GM12891 (cell line): ENCODE measurements around the gene RGS3.

Source experiments
- DNase-seq: peaks from one replicate; pipeline ENCODE4 v3.0.0; 2011; ENCODE audit warnings: low spot score; ENCODE audit not compliant: insufficient read length
- FAIRE-seq: peaks from 2 replicates; lab custom pipeline; 2011; peaks lifted over from hg19 to GRCh38; lab: Jason Lieb, UNC
- PAX5 ChIP-seq: IDR thresholded peaks from 2 replicates; pipeline ENCODE4 v1.6.1; 2011; ENCODE audit warnings: low read length, moderate library complexity, mild to moderate bottlenecking; ENCODE audit not compliant: insufficient read depth, severe bottlenecking
- POLR2A ChIP-seq: IDR thresholded peaks from 2 replicates; pipeline ENCODE4 v1.6.1; 2011; ENCODE audit warnings: low read depth, low read length, control low read depth
- POLR2AphosphoS5 ChIP-seq: IDR thresholded peaks from 2 replicates; pipeline ENCODE4 v1.6.1; 2011; ENCODE audit warnings: low read depth, low read length, control low read depth
- POU2F2 ChIP-seq: IDR thresholded peaks from 2 replicates; pipeline ENCODE4 v1.6.1; 2011; ENCODE audit warnings: low read depth, mild to moderate bottlenecking, control low read depth, low read length, moderate library complexity
- SPI1 ChIP-seq: IDR thresholded peaks from 2 replicates; pipeline ENCODE4 v1.6.1; 2011; ENCODE audit warnings: low read depth, low read length, control low read depth
- TAF1 ChIP-seq: IDR thresholded peaks from 2 replicates; pipeline ENCODE4 v1.6.1; 2011; ENCODE audit warnings: low read depth, low read length, control low read depth

RGS3 gene

DNA sequence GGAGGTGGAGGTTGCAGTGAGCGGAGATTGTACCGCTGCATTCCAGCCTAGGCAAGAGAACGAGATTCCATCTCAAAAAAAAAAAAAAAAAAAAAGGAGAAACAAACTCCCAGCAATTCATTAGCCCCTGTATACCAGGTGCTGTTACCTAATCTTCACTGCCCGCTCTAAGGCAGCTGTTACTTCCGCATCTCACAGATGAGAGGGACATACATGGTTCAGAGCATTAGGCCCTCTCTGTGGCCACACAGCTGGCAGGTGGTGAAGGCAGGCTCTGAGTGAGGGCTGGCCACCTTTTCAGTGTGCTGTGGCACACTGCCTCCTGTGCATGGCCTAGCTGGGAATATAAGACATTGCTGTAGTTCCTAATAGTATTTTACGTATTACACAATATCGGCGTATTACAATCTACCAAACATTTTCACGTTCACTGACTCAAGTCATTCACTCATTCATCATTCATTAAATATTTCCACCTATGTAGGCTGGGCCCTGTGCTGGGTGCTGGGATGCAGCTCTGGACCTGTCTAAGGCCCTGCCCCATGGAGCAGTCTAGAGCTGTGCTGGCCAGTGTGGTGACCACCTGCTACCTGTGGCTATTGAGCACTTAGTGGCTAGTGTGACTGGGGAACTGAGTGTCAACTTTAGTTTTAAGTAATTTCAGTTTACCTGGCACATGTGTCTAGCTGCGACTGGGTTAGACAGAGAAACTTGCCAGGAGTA is 35.8 kb downstream of the RGS3 start:
- FAIRE-seq: no peak
- TF ChIP-seq POU2F2 (no peak), TAF1 (no peak), SPI1 (no peak), POLR2A (no peak)
- DNase-seq: no peak

DNA sequence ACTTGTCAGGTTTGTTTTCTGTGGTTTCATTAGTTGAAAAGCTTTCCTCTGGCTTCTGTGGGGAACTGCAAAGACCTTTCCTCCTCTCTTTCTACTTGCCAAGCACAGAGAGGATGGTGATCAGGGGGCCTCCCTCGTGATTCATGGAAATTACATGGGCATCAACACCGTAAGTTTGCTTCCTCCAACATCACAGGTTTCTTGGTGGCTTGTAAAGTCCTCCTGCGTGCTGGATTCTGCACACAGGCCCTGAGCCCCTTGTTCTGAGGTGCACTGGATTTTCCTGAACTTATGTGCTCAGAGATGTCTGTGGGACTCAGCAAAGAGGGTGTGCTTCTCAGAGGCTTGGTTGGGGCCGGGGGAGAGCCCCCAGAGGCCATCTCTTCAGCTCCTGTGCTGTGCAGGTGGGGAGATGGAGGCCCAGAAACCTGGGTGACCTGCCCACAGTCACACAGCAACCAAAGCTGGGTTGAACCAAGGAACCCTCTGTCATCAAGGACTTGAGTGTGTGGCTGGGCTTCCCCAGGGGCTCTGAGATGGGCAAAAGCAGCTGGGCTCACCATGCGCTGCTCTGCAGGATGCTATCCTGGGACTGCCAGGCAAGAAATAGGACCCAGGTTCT is 36.5 kb downstream of the RGS3 start:
- TF ChIP-seq SPI1 (no peak), TAF1 (no peak), POLR2A (no peak), PAX5 (no peak), POU2F2 (no peak), POLR2AphosphoS5 (no peak)
- DNase-seq (no peak), FAIRE-seq (no peak)

DNA sequence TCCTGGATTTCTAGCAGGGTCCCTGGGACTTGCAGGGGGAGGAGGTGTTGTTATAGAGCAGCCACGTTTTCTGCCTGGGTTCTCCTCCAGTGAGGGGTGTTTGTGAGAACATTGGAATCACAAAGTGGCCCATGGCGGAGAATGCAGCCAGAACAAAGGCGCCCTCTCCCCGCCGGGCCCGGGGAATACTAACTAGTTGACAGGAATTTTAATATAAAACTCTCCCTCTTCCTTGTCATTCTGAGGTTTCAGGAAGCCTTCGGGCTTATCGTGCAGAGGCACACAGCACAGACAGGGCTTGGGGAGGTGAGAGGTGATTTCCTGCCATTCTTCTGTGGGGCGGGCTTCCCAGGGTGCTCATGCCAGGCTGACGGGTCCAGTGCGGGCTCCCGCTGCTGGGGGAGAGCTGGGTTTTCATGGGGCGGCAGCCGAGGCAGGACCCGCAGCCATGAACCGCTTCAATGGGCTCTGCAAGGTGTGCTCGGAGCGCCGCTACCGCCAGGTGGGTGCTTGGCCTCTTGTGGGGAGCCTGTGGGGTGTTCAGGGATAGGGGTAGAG is 37.7 kb downstream of the RGS3 start:
- no peak for TF ChIP-seq PAX5
- TF ChIP-seq POLR2AphosphoS5: no peak
- no peak for TF ChIP-seq SPI1
- no peak for FAIRE-seq
- no peak for DNase-seq

DNA sequence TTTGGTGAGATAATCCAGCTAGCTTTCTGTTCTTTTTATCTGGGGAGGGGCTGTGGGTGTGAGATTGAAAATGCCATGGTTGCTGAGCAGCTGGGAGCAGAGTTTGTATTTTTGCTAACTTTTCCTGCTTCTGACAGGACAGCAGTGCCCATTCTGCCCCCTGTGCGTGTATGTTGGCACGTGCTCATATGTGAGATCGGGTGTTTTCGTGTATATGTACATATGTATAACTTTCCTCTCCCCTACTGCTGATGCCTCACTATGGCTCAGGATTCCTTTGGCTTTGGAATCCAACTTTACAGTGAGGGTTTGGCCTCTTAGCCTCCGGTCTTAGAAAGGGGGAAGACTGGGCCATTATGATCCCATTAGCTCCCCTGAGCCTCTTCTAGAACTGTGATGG is 38.3 kb downstream of the RGS3 start:
- TF ChIP-seq POLR2AphosphoS5: no peak
- TF ChIP-seq TAF1: no peak
- TF ChIP-seq SPI1: no peak
- TF ChIP-seq POLR2A: no peak
- TF ChIP-seq POU2F2: no peak
- TF ChIP-seq PAX5: no peak
- DNase-seq (no peak), FAIRE-seq (no peak)

DNA sequence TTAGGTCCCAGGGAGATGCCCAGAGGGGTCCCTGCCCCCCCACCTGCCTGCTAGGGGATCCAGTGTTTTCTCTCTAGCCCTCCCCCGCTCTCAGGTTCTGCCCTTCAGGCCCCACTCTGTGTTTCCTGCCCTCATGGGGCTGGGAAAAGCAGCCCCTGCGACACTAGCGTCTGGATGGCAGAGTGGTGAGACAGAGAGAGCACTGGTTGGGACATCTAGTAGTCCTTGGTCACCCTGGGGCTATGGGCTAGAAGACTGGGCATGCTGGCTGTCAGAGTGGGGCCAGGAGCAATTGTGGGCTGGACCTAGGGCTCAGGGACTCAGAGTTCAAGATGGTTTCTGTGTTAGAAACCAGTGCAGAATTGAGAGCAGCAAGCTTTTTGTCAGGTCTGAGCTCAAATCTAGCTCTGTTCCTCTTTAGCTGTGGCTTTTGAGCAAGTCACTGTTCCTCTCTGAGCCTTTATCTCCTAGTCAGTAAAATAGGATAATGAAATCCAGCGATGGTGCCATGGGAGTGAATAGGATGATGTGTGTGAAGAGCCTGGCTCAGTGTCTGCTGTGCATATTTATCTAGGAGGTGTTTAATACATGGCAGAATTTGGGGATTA is 39.0 kb downstream of the RGS3 start:
- DNase-seq (no peak), FAIRE-seq (peak; percentile 77)
- TF ChIP-seq SPI1 (0 out of 2 replicates have a peak, but pooled peaks have one; percentile 10), POLR2A (no peak), POLR2AphosphoS5 (no peak)

DNA sequence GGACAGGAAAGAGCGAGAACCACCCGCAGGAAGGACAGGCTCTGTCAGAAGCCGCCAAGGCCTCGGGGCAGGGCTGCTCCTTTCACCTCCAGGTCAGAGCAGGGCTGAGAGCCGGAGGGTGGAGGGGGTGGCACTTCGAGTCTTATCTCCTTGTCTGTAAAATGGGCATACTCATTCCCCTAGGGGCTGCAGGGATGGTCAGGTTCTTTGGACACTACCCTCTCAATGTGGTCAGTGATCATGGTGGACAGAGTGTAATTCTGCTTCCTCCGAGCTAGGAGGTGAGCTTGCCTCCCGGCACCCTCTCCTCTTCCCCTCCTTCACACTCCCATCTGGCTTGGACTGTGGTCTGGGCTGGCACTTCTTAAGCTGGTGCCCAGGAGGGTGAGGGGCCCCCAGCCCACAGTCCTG is 39.6 kb downstream of the RGS3 start:
- FAIRE-seq: no peak
- DNase-seq: no peak
- no peak for TF ChIP-seq SPI1
- TF ChIP-seq TAF1: no peak
- TF ChIP-seq POLR2A: no peak
- TF ChIP-seq POU2F2: no peak
- TF ChIP-seq POLR2AphosphoS5: no peak
- no peak for TF ChIP-seq PAX5

DNA sequence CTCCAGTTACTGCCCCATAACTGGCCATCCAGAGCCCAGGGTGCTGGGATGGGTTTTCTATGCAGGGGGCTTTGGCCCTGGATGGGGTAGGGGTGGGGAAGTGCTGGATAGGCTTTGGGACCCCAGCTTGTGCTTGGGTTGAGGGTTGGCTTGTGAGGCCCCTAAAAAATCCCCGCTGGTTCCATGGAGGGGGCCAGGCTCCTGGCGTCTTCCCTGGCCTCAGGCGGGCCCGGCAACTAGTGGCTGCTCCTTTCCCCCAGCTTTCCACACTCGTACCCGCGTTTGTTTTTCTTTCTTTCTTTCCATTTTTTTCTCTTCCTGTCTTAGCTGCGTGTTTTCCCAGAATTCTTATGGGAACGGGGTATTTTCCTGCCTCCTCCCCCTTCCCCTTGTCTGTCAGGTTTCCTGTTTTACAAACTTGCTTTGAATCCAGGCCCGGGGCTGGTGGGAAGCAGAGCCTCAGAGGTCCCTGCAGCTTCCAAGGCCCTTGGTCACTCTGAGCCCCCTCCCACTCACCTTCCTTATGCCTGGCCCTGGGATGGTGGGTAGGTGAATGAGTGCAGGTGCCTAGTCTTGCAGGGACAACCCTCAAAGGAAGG is 40.2 kb downstream of the RGS3 start:
- no peak for TF ChIP-seq POLR2AphosphoS5
- no peak for TF ChIP-seq POLR2A
- no peak for TF ChIP-seq TAF1
- no peak for TF ChIP-seq SPI1
- TF ChIP-seq PAX5: no peak
- no peak for TF ChIP-seq POU2F2
- DNase-seq: no peak
- FAIRE-seq: no peak

DNA sequence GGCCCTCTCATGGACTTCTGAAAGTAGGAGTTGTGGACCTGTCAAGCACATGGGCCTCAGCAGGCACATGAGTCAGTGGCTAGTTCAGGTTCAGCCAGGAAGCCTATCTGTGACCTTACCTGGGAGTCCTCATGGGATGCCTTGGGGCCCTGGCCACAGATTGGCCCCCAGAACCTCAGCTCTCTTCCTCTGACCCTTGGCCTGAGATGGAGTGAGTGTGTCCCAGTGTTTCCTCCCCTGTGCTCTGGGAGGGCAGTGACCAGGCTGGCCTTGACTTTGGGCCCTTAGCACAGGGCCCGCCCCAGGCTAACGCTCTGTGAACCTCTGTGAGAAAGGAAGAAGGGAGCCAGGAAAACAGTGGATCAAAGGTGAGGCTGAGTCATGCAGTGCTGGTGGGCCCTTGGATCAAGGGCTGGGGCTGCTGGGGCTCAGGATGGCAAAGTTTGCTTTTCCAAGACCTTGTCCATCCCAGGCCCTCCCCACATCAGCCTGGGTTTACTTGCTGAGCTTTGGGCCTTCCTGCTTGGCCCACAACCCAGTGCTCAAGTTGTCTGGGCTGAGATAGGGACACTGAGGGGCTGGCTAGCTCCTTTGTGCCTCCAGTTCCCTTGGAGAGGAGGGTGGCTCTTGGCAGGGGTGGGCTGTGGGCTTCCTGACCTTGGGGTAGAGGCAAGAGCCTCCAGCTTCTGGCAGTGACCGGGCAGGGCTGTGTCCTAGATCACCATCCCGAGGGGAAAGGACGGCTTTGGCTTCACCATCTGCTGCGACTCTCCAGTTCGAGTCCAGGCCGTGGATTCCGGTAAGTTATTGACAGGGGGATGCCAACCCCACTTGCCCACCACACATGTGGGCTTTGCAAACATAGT is 41.4 kb downstream of the RGS3 start:
- TF ChIP-seq POU2F2 (no peak), POLR2A (no peak), SPI1 (no peak), POLR2AphosphoS5 (no peak)
- no peak for DNase-seq
- no peak for FAIRE-seq

DNA sequence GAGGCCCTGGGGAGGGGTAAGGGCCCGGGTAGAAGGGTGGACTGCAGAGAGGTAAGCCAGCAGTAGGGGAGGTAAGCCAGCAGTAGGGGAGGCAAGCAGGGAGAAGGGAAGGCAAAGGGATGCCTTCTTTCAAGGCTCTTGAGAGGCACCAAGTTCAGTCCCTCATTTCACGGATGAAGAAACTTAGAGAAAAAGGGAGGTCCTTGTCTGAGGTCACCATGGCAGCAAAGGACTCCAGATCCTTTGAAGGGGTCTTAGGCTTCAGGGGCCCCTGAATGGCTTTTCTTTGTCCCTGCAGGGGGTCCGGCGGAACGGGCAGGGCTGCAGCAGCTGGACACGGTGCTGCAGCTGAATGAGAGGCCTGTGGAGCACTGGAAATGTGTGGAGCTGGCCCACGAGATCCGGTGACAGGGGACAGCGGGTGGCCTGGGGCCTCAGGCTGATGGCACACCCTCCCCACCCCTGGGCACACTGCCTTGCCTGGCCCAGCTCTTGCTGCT is 42.6 kb downstream of the RGS3 start:
- DNase-seq (no peak), FAIRE-seq (no peak)
- TF ChIP-seq POLR2AphosphoS5 (no peak), PAX5 (no peak), TAF1 (no peak), POLR2A (no peak), SPI1 (no peak), POU2F2 (no peak)
